ENCODE data around the gene SOAT1.

Gene SOAT1

GRCh38 chr1:179313004-179313403 lies 19.4 kb downstream of the SOAT1 start:
- TF ChIP-seq PPARA (CRISPR knock-in tag; IDR thresholded peaks at IDR 0.05; ENCODE audit: borderline replicate concordance) (no peak), TSHZ2 (CRISPR knock-in tag; IDR thresholded peaks at IDR 0.05) (no peak), PATZ1 (CRISPR knock-in tag; IDR thresholded peaks at IDR 0.05; ENCODE audit: borderline replicate concordance) (no peak)
- no peak for ATAC-seq

GRCh38 chr1:179314928-179315327 lies 21.3 kb downstream of the SOAT1 start:
- ATAC-seq, result no peak
- TF ChIP-seq ARNTL (CRISPR knock-in tag; IDR thresholded peaks at IDR 0.05; ENCODE audit: borderline replicate concordance, low read depth), result no peak
- TF ChIP-seq, protein P1, sequence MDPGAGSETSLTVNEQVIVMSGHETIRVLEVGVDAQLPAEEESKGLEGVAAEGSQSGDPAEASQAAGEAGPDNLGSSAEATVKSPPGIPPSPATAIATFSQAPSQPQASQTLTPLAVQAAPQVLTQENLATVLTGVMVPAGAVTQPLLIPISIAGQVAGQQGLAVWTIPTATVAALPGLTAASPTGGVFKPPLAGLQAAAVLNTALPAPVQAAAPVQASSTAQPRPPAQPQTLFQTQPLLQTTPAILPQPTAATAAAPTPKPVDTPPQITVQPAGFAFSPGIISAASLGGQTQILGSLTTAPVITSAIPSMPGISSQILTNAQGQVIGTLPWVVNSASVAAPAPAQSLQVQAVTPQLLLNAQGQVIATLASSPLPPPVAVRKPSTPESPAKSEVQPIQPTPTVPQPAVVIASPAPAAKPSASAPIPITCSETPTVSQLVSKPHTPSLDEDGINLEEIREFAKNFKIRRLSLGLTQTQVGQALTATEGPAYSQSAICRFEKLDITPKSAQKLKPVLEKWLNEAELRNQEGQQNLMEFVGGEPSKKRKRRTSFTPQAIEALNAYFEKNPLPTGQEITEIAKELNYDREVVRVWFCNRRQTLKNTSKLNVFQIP (CRISPR knock-in tag; IDR thresholded peaks at IDR 0.05; ENCODE audit: borderline replicate concordance, low read depth), result no peak
- TF ChIP-seq GLIS3 (CRISPR knock-in tag; IDR thresholded peaks at IDR 0.05), result no peak
- no peak for TF ChIP-seq ESRRG (CRISPR knock-in tag; IDR thresholded peaks at IDR 0.05)
- TF ChIP-seq RARB (CRISPR knock-in tag; IDR thresholded peaks at IDR 0.05), result no peak

DNA sequence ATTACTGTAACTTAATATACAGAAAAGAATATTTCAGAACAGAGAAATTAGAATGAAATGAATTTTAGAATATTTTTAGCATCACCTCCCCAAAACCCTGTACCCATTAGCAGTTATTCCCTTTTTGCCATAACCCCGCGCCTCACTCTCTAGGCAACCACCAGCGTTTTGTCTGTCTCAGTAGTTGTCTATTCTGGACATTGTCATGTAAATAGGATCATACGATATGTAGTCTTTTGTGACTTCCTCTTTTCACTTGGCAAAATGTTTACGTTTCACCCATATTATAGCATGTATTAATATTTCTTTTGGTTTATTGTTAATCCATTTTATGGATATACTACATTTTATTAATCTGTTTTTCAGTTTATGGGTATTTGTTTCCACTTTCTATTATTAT lies 24.9 kb downstream of the SOAT1 start:
- no peak for ATAC-seq
- no peak for TF ChIP-seq RARB (CRISPR knock-in tag; IDR thresholded peaks at IDR 0.05)
- TF ChIP-seq ZNF8 (CRISPR knock-in tag; IDR thresholded peaks at IDR 0.05), result no peak
- TF ChIP-seq, protein P2, sequence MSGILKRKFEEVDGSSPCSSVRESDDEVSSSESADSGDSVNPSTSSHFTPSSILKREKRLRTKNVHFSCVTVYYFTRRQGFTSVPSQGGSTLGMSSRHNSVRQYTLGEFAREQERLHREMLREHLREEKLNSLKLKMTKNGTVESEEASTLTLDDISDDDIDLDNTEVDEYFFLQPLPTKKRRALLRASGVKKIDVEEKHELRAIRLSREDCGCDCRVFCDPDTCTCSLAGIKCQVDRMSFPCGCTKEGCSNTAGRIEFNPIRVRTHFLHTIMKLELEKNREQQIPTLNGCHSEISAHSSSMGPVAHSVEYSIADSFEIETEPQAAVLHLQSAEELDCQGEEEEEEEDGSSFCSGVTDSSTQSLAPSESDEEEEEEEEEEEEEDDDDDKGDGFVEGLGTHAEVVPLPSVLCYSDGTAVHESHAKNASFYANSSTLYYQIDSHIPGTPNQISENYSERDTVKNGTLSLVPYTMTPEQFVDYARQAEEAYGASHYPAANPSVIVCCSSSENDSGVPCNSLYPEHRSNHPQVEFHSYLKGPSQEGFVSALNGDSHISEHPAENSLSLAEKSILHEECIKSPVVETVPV (CRISPR knock-in tag; IDR thresholded peaks at IDR 0.05), result no peak
- no peak for TF ChIP-seq CSDC2 (CRISPR knock-in tag; IDR thresholded peaks at IDR 0.05)
- no peak for TF ChIP-seq ZNF70 (CRISPR knock-in tag; IDR thresholded peaks at IDR 0.05)
- TF ChIP-seq GLIS3 (CRISPR knock-in tag; IDR thresholded peaks at IDR 0.05), result no peak

DNA sequence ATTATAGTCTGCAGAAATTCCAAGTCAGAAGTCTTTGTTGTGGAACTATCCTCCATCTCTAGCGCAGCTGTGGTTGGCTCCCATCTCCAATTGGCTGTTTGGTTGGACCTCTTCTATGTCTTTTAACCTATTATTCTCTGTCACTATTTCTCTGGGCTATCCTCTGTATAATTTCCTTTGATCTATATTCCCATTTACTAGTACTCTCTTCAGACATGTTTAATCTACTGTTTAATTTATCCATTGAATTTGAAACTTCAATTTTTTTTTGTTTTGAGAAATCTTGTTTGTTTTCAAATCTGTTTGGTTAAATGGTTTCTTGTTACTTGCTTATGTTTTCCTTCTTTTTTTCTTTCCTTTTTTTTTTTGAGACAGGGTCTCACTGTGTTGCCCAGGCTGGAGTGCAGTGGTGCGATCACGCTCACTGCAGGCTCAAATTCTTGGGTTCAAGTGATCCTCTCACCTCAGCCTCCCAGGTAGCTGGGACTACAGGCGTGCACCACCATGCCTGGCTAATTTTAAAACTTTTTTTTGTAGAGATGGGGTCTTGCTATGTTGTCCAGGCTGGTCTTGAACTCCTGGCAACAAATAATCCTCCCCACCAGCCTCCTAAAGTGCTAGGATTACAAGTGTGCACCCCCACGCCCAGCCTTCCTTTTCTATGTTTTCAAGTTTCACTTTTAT lies 28.1 kb downstream of the SOAT1 start:
- TF ChIP-seq ZFP3 (CRISPR knock-in tag; IDR thresholded peaks at IDR 0.05) (no peak), ZFP30 (CRISPR knock-in tag; IDR thresholded peaks at IDR 0.05) (peak; percentile 94), ZNF8 (CRISPR knock-in tag; IDR thresholded peaks at IDR 0.05) (no peak), PPARA (CRISPR knock-in tag; IDR thresholded peaks at IDR 0.05; ENCODE audit: borderline replicate concordance) (no peak), OSR1 (CRISPR knock-in tag; IDR thresholded peaks at IDR 0.05) (no peak)
- ATAC-seq, result no peak

DNA sequence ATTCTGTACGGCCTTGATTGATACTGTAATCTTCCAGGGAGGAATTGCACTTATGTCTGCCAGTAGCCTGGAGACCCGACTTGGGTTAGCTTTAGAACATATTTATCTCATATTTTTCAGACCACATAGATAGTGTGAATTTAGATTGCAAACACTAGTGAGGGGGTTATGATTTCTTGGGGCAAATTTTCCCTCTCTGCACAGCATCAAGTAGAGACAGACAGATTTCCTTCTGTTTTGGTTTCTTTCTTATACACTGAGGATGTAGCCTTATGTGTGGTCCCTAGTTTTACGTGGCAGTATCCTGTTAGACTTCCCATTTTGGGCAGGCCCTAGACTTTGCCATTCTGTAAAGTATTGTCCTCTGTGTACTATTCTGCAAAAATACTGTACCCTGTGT lies 29.0 kb downstream of the SOAT1 start:
- no peak; the same call in 1 of the 3 replicates for ATAC-seq
- no peak for TF ChIP-seq ZNF565 (CRISPR knock-in tag; conservative IDR thresholded peaks at IDR 0.05; ENCODE audit: low read depth)
- no peak for TF ChIP-seq OSR1 (CRISPR knock-in tag; IDR thresholded peaks at IDR 0.05)
- TF ChIP-seq, protein P2 (CRISPR knock-in tag; IDR thresholded peaks at IDR 0.05), result no peak
- TF ChIP-seq PPARA (CRISPR knock-in tag; IDR thresholded peaks at IDR 0.05; ENCODE audit: borderline replicate concordance), result no peak
- no peak for TF ChIP-seq ZFP30 (CRISPR knock-in tag; IDR thresholded peaks at IDR 0.05)
- TF ChIP-seq ARNTL (CRISPR knock-in tag; IDR thresholded peaks at IDR 0.05; ENCODE audit: borderline replicate concordance, low read depth), result no peak
- no peak for TF ChIP-seq PATZ1 (CRISPR knock-in tag; IDR thresholded peaks at IDR 0.05; ENCODE audit: borderline replicate concordance)
- TF ChIP-seq GLIS3 (CRISPR knock-in tag; IDR thresholded peaks at IDR 0.05), result no peak
- TF ChIP-seq ZC3H10 (CRISPR knock-in tag; IDR thresholded peaks at IDR 0.05), result no peak
- no peak for TF ChIP-seq CREB5 (CRISPR knock-in tag; IDR thresholded peaks at IDR 0.05; ENCODE audit: low read depth)
